GM12864 (cell line): ENCODE measurements around the gene APLNR.
"Not testable (repeated sequence)": the region's sequence is repeated elsewhere in the genome, so short reads cannot be mapped to it uniquely, and the experiment has no call there.

Experiments
- DNase-seq: peaks from one replicate; pipeline ENCODE4 v3.0.0-alpha.2; 2011; ENCODE audit warnings: low read depth
- H3K4me3 ChIP-seq: 2 replicates; pipeline ENCODE4 v1.5.1; 2011; ENCODE audit warnings: mild to moderate bottlenecking, low read depth, low read length, control low read depth
- CTCF ChIP-seq: IDR thresholded peaks from 2 replicates; pipeline ENCODE4 v1.5.1; 2011; ENCODE audit warnings: low read depth, mild to moderate bottlenecking, moderate library complexity, low read length, control low read depth, inconsistent platforms; ENCODE audit errors: missing control alignments

Gene APLNR

GRCh38 chr11:57237204-57237681 lies at the start of gene APLNR:
TSS of gene APLNR (minus strand) at chr11:57237250. CDS start at chr11:57237004, 246 bp downstream.
- H3K4me3 ChIP-seq, result no peak within 1 kb of the TSS
- TF ChIP-seq CTCF, result no peak
- no peak for DNase-seq

GRCh38 chr11:57283231-57283990 lies 46.4 kb upstream of the APLNR start:
- no peak for TF ChIP-seq CTCF
- no peak overlapping the region for H3K4me3 ChIP-seq
- no peak for DNase-seq

GRCh38 chr11:57281546-57281945 lies 44.5 kb upstream of the APLNR start:
- DNase-seq, H3K4me3 ChIP-seq: not testable (repeated sequence)

- H3K4me3 ChIP-seq, result no peak overlapping the region
- no peak for DNase-seq
These were observed 42.1 kb upstream of the APLNR start for GRCh38 chr11:57279116-57279515.

GRCh38 chr11:57278721-57279095 lies 41.7 kb upstream of the APLNR start:
- DNase-seq, result no peak
- H3K4me3 ChIP-seq, result no peak overlapping the region
- TF ChIP-seq CTCF, result no peak

More at GRCh38 chr11:57279116-57279515, 42.1 kb upstream of the APLNR start:
- no peak for TF ChIP-seq CTCF

GRCh38 chr11:57277845-57278720 lies 41.0 kb upstream of the APLNR start:
- peak; percentile 84 for TF ChIP-seq CTCF
- no peak overlapping the region for H3K4me3 ChIP-seq
- DNase-seq, result no peak

- H3K4me3 ChIP-seq, result no peak overlapping the region
- TF ChIP-seq CTCF, result no peak
- DNase-seq, result no peak
These were observed 40.1 kb upstream of the APLNR start for GRCh38 chr11:57276971-57277675.
